Lung (tissue), 12 donors: ENCODE data around the gene BPIFB3. TPM values are rescaled to one million over a fixed set of nuclear protein-coding genes. Genes with fewer than 3 reads are reported as not detected.

Experiments
- ATAC-seq: fragments of 200-7000 bp; cut with Tn5 transposase; one replicate; pipeline ENCODE4 v1.9.1; 2020; ENCODE audit warnings: moderate number of reproducible peaks; ENCODE audit not compliant: insufficient read depth, low FRiP score
- DNase-seq, 3 donors: peaks; one replicate each; pipeline ENCODE4 v3.0.0-alpha.2; 2013 to 2017
- H3K27ac ChIP-seq, 2 donors: one replicate each; pipeline ENCODE4 v1.5.1; 2013; ENCODE audit warnings: mild to moderate bottlenecking in 2 of 2, moderate library complexity in 2 of 2, control low read depth in 1 of 2, inconsistent platforms in 1 of 2, low read depth in 1 of 2, low read length in 1 of 2
- H3K27me3 ChIP-seq, 3 donors: one replicate each; pipeline ENCODE4 v1.5.1; 2013; ENCODE audit warnings: low read length in 2 of 3; ENCODE audit not compliant: control insufficient read depth in 3 of 3, insufficient read depth in 3 of 3
- H3K36me3 ChIP-seq, 4 donors: one replicate each; pipeline ENCODE4 v1.5.1; 2013; ENCODE audit warnings: low read length in 4 of 4, mild to moderate bottlenecking in 1 of 4, moderate library complexity in 1 of 4; ENCODE audit not compliant: control insufficient read depth in 4 of 4, insufficient read depth in 4 of 4
- H3K4me1 ChIP-seq, 5 donors: one replicate each; pipeline ENCODE4 v1.5.1; 2013; ENCODE audit warnings: low read length in 5 of 5, mild to moderate bottlenecking in 2 of 5, moderate library complexity in 1 of 5; ENCODE audit not compliant: control insufficient read depth in 5 of 5, insufficient read depth in 5 of 5
- H3K4me3 ChIP-seq: one replicate; pipeline ENCODE4 v1.5.1; 2013; ENCODE audit warnings: mild to moderate bottlenecking, control low read depth, moderate library complexity
- H3K9ac ChIP-seq, 2 donors: one replicate each; pipeline ENCODE4 v1.5.1; 2013; ENCODE audit warnings: low read length in 2 of 2, control low read depth in 1 of 2; ENCODE audit not compliant: insufficient read depth in 1 of 2
- H3K9me3 ChIP-seq, 4 donors: one replicate each; pipeline ENCODE4 v1.5.1; 2013; ENCODE audit warnings: low read length in 3 of 4, mild to moderate bottlenecking in 1 of 4, moderate library complexity in 1 of 4; ENCODE audit not compliant: control insufficient read depth in 4 of 4, insufficient read depth in 3 of 4
- CTCF ChIP-seq: IDR thresholded peaks from 2 replicates; pipeline ENCODE4 v1.5.1; 2012; ENCODE audit warnings: mild to moderate bottlenecking; ENCODE audit errors: control extremely low read depth, extremely low read depth
- WGBS, 2 donors: extraction: QIAGEN DNeasy Blood & Tissue Kit; methylation state at CpG; one replicate each; pipeline ENCODE4 v1.1.7; 2013; 5-methylcytosine and 5-hydroxymethylcytosine counted together
- polyA plus RNA-seq, 2 donors: library from polyadenylated mRNA; stranded (reverse); fragments of 200-250 nt; gene quantifications; one replicate each; pipeline ENCODE4 v1.2.1, GENCODE V29; 2013
- total RNA-seq, 2 donors: library from RNA; depleted of rRNA in 1 of 2; stranded (reverse); fragments of >200 nt in 1 of 2; gene quantifications; one replicate each; pipeline ENCODE4 v1.2.1, GENCODE V29; 2014 to 2021
- donor health status: control.
- donor health status: control.
- donor health status: Bipolar disorder and iron deficiency.
- donor health status: healthy.
- donor health status: DM: yes; HTN: yes; CAD: no.

BPIFB3 gene
- total and polyA plus RNA-seq, 4 donors = not detected

GRCh38 chr20:33059741-33060390 lies 6.2 kb downstream of the BPIFB3 start:
- Histone ChIP-seq H3K27ac (no peak overlapping the region), H3K9me3 (peaks cover 0 to 2% (median 0%) of the 10 kb centered on the region in 4 donors), H3K4me3 (no peak overlapping the region), H3K27me3 (peaks cover 0 to 3% (median 0%) of the 10 kb centered on the region in 3 donors), H3K36me3 (no peaks in the 10 kb centered on the region), H3K9ac (no peak overlapping the region), H3K4me1 (peaks cover 0 to 4% (median 0%) of the 10 kb centered on the region in 5 donors)
- DNase-seq (no peak), ATAC-seq (no peak)
- WGBS, 2 donors = 89 to 94% methylated on average over 22 of the region's 22 CpGs
- no peak for TF ChIP-seq CTCF

- DNase-seq = no peak
- 81 to 82% methylated on average over 14 of the region's 14 CpGs for WGBS, 2 donors
- H3K36me3 ChIP-seq = no peaks in the 10 kb centered on the region
- ATAC-seq = no peak
- H3K4me1 ChIP-seq = peaks cover 0 to 4% (median 0%) of the 10 kb centered on the region in 5 donors
- H3K4me3 ChIP-seq = no peak overlapping the region
- peaks cover 0 to 1% (median 0%) of the 10 kb centered on the region in 3 donors for H3K27me3 ChIP-seq
- H3K9me3 ChIP-seq = peaks cover 0 to 2% (median 0%) of the 10 kb centered on the region in 4 donors
- no peak overlapping the region for H3K27ac ChIP-seq
- H3K9ac ChIP-seq = no peak overlapping the region
- no peak for TF ChIP-seq CTCF
These were observed 7.9 kb downstream of the BPIFB3 start for GRCh38 chr20:33061658-33062028.

GRCh38 chr20:33062105-33062824 lies 8.6 kb downstream of the BPIFB3 start:
- WGBS, 2 donors = 53 to 66% methylated on average over 9 of the region's 9 CpGs
- Histone ChIP-seq H3K36me3 (no peaks in the 10 kb centered on the region), H3K4me1 (peaks cover 0 to 4% (median 0%) of the 10 kb centered on the region in 5 donors), H3K4me3 (no peak overlapping the region), H3K27me3 (no peaks in the 10 kb centered on the region), H3K27ac (no peak overlapping the region), H3K9ac (no peak overlapping the region), H3K9me3 (peaks cover 0 to 2% (median 0%) of the 10 kb centered on the region in 4 donors)
- TF ChIP-seq CTCF = no peak
- DNase-seq (peak in 1 of 3 donors; percentile 20), ATAC-seq (no peak)
